GM12801 (cell line): ENCODE results near the gene C1orf122.

Source experiments
- CTCF ChIP-seq: IDR thresholded peaks from one replicate; pipeline ENCODE4 v1.5.1; 2011; ENCODE audit warnings: control low read depth; ENCODE audit not compliant: insufficient read length; ENCODE audit errors: extremely low read depth

The C1orf122 gene

DNA sequence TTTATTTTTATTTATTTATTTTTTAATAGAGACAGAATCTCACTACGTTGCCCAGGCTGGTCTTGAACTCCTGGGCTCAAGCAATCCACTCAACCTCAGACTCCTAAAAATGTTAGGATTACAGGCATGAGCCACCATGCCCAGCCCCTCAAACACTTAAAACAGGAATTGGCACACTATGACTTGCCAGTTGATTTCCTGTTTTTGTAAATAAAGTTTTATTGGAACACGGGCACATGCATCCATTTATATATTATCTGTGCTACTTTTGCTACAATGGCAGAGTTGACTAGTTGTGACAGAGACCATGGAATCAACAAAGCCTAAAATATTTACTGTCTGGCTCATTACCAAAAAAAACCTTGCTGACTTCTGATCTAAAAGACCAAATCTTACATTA, 16.4 kb downstream of the C1orf122 start:
- TF ChIP-seq CTCF = no peak

DNA sequence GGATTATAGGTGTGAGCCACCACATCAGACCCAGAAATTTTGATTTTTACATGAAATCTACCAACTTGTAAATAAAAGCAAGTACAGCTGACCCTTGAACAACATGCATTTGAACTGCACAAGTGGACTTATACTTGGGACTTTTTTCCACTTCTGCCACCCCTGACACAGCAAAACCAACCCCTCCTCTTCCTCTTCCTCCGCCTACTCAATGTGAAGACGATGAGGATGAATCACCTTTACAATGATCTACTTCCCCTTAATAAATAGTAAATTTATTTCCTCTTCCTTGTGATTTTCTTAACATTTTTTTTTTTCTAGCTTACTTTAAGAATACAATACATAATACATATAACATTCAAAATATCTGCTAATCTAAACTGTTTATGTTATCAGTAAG, 17.9 kb downstream of the C1orf122 start:
- TF ChIP-seq CTCF = no peak

- TF ChIP-seq CTCF = no peak
Measured at GRCh38 chr1:37828410-37829074, 21.0 kb downstream of the C1orf122 start.

DNA sequence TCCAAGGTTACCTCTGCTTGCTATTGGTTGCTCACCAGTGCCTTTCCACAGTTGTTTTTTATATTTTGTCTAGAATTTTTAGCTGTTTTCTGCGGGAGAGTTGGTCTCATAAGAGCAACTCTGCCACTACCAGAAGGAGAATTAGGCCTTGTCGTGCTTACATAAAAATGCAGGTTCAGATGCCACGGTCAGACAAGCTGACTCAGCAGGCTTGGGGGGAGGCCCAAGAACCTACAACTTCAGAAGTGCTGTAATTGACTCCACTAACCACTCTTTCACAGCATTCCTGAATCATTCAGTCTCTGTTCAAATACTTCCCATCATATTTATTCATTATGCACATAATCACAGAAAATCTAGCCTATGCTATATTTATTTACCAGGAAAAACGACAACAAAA, 23.5 kb downstream of the C1orf122 start:
- no peak for TF ChIP-seq CTCF

- no peak for TF ChIP-seq CTCF
Measured at GRCh38 chr1:37831809-37832208, 24.2 kb downstream of the C1orf122 start.

DNA sequence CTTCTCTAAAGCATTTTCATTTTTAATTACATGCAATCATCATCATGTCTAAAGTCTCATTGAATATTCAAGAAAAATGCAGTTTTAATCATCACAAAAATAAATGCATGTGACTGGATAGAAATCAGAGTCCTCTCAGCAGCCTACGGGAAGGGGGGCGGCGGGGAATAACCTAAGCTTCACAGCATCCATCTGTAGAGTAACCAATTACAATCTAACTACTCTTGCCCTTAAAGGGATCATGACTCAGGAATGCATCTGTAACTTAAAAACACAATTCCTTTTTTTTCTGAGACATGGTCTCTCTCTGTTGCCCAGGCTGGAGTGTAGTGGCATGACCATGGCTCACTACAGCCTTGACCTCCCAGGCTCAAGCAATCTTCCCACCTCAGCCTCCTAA, 29.2 kb downstream of the C1orf122 start:
- no peak for TF ChIP-seq CTCF

GRCh38 chr1:37839676-37840075, 32.1 kb downstream of the C1orf122 start:
- TF ChIP-seq CTCF = no peak
